HL-60/S4 (cell line): Measurements from ENCODE around the gene GULP1.

Source experiments
- in situ Hi-C: fragments of 300-500 bp; cut with MboI; formaldehyde crosslinking; loops from 2 replicates; pipeline ENCODE4 v1.14.3; 2022; ENCODE audit warnings: low sequenced_read_pairs

GULP1 gene

DNA sequence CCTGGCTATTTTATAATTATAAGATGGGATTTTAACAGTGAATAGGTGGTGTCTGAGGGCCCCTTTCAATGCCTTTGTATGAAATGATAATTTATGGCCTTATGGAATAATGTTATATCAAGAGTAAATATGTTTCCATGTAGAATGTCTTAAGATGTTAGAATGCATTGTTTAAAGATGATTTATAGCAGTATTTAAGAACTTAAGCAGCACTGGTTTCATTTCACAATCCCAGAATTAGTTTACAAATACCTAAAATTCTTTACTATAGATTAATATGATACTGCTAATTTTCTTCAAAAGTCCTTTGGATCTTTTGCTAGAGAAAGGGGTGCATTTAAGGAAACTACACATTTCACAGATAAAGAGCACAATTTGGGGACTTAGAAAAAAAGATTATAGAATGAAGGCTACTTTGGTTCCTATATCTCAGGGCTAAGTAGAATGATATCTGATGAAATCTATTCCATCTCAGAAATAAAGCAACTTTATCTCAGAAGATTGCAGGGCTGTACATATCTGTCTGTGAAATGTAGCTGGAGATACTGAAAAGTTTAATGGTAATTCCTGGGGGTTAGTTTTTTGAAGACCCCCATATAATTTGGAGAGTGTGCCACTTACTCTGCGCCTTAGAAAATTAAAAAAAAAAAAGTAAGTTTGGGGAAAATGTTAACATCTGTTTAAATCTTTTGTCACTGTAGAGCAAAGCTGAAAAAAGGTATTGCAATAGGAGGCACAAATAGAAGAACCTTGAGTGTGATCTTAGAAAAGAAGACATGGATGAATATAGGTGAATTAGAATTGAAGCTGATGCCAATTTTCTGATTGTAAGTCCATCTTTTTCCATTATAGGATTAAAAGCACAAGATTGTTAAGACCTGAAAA, 123.4 kb downstream of the GULP1 start:
- in situ Hi-C loops, result no loop called here

DNA sequence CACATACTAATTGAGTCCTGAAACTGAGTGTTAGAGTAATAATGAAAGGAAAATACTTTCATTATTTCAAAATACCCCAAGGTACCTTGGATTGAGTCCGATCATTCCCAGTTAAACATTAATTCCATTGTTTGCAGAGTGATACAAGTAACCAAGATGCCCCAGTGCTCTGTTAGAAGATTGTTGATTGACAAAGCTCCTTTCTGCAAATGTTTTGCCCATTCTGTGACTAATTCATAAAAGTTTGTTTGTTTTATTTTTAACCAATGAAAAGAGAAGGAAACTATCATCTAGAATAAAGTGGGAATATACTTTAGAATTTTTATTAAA, 124.0 kb downstream of the GULP1 start:
- in situ Hi-C loops, result no loop called here

GRCh38 chr2:188416367-188416766, 124.7 kb downstream of the GULP1 start:
- in situ Hi-C loops, result no loop called here

GRCh38 chr2:188422726-188423125, 131.1 kb downstream of the GULP1 start:
- in situ Hi-C loops, result no loop called here

DNA sequence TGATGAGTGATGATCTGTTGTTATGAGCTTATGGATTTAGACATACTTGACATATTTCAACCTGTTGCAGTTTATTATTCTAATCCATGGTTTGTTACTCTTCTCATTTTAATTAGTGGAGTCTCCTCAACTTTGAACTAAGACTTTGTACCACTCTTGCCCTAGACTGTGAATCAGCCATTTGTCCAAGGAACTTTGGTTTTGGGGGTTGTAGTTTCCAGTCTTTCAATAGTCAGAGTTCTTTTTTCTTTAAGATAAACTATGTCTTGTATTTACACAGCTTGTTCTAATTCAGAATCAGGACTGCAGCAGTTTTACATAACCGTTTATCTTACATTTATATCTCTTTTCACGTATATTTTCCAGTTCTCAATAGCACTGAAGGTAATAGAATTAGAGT, 133.6 kb downstream of the GULP1 start:
- in situ Hi-C loops, result no loop called here

DNA sequence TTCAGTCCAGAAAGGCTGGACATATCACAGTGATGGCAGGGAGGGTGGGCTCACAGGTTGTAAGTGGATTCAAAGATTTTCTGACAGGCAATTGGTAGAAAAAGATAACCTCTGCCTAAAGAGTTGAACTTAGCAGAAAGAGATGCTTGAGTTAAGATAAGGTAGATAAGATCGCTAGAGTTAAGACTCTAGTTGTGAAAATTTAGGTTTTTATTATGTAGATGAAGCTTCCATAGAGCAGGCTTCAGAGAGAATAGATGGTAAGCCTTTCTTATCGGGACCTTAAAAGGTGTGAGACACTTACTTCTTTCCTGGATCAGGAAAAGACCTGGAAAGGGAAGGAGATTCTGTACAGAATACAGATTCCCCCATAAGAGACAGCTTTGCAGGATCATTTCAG, 134.4 kb downstream of the GULP1 start:
- in situ Hi-C loops, result no loop called here

DNA sequence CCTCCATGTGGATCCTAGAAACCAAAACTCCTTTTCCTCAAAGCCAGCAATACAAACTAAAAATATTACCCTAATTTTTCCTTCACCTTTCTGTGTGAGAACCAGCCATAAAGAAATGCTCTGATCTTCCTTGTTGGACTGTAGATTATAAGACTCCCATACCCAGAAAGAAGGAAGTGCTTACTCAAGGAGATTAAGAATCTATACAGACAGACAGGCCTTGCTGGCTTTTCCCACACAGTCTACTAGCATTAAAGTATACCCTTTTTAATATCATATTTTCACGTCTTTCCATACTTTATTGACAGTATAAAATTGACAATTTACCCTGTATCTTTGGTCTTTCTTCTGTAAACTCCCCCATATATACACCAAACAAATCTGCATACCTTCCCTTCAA, 139.0 kb downstream of the GULP1 start:
- in situ Hi-C loops, result no loop called here

- in situ Hi-C loops, result no loop called here
Observed at GRCh38 chr2:188434018-188434417, 142.3 kb downstream of the GULP1 start.

- in situ Hi-C loops, result no loop called here
Observed at GRCh38 chr2:188435115-188435514, 143.4 kb downstream of the GULP1 start.

- in situ Hi-C loops, result no loop called here
Observed at GRCh38 chr2:188437537-188437936, 145.9 kb downstream of the GULP1 start.

DNA sequence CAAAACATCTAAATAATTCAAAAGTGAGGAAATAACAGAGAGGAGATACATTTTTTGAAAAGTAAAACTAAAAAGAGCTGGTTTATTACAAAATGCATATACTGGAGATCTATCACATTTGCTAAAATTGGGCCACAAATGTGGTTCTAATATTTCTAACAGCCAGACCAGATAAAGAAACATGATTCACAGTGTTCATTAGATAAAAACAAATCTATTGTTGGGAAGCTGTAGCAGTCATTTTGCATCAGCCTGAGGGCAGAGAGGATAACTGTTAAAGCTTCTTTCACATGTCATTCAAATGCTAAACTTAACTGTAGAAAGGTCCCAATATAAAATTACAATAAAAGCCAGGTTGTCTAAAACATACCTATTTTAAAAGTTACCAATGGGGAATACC, 148.3 kb downstream of the GULP1 start:
- in situ Hi-C loops, result no loop called here

- in situ Hi-C loops, result no loop called here
Observed at GRCh38 chr2:188440849-188441248, 149.2 kb downstream of the GULP1 start.

DNA sequence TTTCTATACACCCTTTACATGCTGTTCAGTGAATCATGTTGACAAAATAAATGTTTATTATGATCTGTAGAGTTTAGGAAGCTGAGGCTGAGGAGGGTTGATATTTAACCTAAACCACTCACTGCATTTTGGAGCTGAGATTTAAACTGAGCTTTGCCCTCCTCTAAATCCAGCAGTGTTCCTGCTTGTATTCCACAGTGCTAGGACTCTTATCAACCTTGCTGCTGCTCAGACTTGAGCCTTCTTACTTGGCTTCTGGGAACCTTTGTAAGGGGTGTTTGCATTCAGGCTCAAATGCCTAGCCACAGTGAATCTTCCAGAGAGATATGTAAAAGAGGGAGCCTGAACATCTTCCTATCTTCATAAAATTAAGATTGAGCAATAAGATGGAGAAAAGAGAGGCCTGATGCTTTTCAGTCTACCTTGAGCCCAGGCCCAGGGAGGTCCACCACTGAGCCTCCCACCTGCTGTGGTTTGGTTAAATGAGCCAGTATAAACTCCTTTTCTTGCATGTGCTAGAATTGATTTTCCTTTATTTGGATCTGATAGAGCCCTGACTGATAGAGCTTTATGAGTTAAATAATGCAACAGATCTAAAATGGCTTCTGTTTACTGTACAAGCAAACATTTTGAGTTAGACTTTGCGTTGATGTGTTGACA, 149.7 kb downstream of the GULP1 start:
- in situ Hi-C loops, result no loop called here

- in situ Hi-C loops, result no loop called here
Observed at GRCh38 chr2:188443207-188443606, 151.5 kb downstream of the GULP1 start.

DNA sequence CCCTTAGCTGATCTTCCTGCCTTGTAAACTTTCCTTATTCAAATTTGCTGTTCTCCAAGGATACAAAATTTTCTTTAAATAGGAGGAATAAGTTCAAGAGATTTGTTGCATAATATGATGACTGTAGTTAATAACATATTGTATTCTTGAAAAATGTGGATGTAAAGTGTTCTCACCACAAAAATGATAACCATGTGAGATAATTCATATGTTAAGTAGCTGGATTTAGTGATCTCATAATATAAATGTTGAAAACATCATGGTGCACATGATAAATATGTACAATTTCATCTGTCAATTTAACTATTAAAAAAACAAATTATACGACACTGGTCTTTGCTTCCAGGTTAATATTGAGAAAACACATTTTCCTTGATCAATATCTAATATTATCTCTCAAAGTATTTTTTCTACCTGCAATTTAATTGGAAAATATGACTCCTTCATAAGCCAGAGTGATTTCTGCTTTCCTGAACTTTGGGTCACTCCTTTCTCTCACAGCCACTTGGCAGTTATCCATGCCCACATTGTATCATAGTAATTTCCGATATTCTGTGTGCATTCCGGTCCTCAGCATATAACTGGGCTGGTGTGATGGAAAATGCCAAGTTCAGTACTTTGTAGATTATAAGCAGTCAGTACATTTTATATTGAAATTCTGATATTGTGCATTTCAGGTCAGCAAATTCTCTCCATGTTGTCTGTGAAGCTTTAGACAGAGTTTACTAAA, 152.6 kb downstream of the GULP1 start:
- in situ Hi-C loops, result no loop called here

GRCh38 chr2:188449561-188449960, 157.9 kb downstream of the GULP1 start:
- in situ Hi-C loops, result no loop called here

DNA sequence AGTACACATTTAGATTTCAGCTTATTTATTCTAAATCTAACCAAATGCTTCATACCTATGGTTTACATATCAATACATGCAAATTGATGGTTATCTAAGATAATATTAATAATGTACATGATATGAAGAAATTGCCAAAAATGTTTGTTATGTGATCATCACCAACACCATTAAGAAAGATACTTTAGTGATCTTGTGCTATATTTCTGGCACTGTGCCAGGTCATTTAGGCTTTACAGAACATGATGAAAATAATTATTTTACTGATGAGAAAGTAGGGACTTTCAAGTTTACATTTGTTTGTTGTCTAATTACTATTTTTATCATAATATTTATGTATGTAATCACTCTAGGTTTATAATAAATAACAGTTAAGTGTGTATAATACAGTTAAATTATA, 158.3 kb downstream of the GULP1 start:
- in situ Hi-C loops, result no loop called here

- in situ Hi-C loops, result no loop called here
Observed at GRCh38 chr2:188450732-188451483, 159.2 kb downstream of the GULP1 start.

DNA sequence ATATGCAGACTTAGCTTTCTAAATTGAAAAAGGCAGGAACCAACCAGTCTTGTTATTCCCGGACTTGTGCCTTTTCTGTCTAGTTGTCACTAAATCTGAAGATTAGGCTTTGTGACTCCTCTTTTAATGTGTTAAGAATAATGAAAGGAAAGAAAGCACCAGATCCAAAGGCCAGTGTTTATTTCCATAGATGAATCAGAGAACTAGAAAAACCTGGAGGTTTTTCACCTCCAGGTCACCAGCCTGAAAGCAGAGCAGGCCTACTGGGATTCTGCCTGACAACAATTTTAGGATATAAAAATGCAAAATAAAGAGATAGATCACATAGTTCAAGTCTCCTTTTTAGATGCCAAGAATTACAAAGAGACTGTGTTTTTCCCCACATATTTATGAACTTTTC, 160.4 kb downstream of the GULP1 start:
- in situ Hi-C loops, result no loop called here

GRCh38 chr2:188456114-188456909, 164.6 kb downstream of the GULP1 start:
- in situ Hi-C loops, result no loop called here
